NCI-H146 treated with DMSO at 0.1 percent for 48 hours (cell line): ENCODE data around the gene PTPRD.
"Not testable (repeated sequence)": the region's sequence is repeated elsewhere in the genome, so short reads cannot be mapped to it uniquely, and the experiment has no call there.

Source experiments
- DNase-seq: peaks from one replicate; lab custom pipeline; 2025; ENCODE audit not compliant: unreplicated experiment; lab: John Stamatoyannopoulos, UW

PTPRD gene

DNA sequence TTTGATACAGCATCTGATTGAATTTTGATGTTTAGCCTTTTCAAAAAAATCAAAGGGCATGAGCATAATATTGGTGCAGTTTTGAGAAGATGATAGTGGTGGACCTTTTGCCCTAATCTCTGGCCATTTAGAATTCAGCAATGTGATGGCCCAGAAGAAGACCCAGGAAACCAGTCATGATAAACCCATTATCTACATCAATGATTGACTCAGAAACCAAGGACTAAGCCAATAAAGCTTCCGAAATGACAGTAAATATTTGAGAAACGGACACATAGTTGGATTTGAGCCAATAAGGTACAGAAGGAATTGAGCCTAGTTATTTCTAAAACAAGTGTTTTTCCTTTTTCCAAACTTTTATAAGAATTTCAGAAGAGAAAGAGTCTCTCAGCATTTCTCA lies 1654.4 kb downstream of the PTPRD start:
- DNase-seq = no peak

DNA sequence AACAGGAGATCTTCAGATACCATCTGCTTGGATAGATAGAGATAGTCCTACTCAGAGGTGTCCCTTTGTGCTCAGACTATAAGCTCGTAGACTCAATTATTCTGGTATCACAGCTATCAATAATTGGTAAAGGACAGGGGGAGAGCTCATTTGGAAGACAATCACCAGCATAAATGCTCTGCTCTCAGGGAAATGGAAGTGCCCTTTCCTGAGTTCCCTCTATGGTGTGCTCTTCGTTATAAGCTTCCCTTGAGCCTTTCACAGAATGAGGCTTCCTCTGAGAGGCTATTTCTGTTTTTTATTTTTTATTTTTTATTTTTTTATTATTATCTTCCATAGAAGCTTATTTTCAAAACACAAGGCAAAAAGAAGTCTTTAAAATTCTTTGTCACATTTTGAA lies 1657.5 kb downstream of the PTPRD start:
- DNase-seq = no peak

DNA sequence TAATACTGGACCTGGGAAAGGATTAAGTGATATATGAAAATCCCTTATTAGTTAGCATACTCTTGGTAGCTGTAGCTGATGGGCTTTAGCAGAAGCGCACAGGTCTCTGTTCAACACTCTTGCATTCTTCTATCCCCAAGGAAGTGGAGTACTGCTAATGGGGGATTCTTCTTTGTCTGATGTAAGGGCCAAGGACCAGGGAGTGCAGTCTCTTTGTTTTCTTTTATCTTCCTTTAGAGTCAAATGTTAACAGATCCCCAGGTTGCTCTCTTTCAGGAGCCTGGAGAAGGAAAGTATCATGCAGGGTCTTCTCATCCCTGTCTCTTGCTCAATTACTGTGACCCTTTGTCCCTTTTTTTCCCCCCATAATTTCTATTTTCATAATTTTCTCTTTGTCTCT lies 1666.3 kb downstream of the PTPRD start:
- DNase-seq = no peak

DNA sequence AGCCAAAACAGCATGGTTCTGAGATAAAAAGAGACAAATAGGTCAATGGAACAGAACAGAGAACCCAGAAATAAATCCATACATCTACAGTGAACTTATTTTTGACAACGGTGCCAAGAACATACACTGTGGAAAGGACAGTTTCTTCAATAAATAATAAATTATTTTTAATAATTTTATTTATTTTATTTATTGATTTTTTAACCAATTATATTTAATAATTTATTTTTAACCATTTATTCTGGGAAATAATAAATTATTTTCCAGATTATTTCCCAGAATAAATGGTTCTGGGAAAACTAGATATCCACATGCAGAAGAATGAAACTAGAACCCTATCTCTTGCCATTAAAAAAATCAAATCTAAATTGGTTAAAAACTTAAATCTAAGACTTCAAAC lies 1669.4 kb downstream of the PTPRD start:
- DNase-seq = no peak

DNA sequence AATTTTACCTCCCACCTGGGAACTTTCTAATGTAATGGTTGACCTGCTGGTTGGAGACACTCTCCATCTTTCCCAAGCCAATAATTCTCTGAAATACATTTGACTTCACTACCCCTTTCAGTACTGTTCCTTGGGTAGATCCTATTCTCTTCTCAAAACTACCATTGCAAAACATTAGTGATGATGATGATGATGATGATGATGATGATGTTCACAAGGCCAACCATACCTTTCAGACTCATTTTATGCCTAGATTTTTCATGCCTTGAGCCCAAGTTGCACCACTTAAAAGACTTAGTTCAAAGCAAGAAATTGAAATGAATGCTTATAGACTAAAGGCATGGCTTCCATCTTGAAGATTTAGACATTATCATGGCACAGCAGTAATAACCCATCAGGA lies 1672.2 kb downstream of the PTPRD start:
- DNase-seq = no peak

DNA sequence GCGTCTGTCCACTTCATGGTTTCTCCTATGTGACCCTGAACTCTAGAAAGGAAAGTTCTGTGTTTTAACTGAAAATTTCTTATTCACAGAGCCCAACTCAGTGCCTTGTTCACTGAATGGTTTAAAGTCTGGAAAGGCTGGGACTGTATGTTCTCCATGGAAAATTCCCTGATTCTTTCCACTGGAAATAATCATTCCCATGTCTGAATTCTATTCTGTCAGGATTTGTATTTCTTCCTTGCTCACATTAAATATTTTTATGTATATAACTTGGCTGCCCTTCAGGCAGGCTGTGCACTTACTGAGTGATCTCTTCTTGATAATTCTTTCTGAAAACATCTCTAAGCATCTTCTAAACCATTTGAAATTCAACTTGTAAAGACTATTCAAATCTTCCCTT lies 1686.3 kb downstream of the PTPRD start:
- DNase-seq = no peak

DNA sequence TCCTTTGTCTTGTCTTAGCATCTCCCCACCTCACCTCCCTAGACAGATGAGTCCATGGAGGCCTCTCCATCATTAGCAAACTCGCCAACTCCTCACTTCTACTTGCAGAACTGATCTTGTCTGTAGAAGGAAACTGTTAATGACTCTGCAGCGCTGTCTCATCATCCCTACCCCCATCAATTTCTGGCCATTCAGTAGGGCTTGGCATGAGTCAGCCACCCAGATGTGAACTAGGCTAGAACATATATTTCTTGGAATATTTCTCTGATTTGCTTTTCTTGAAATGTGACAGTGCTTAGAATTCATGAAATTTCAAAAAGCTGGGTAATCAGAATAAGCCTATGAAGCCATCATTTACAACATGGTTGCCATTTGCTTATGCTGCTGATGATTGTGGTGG lies 1688.2 kb downstream of the PTPRD start:
- no peak for DNase-seq

DNA sequence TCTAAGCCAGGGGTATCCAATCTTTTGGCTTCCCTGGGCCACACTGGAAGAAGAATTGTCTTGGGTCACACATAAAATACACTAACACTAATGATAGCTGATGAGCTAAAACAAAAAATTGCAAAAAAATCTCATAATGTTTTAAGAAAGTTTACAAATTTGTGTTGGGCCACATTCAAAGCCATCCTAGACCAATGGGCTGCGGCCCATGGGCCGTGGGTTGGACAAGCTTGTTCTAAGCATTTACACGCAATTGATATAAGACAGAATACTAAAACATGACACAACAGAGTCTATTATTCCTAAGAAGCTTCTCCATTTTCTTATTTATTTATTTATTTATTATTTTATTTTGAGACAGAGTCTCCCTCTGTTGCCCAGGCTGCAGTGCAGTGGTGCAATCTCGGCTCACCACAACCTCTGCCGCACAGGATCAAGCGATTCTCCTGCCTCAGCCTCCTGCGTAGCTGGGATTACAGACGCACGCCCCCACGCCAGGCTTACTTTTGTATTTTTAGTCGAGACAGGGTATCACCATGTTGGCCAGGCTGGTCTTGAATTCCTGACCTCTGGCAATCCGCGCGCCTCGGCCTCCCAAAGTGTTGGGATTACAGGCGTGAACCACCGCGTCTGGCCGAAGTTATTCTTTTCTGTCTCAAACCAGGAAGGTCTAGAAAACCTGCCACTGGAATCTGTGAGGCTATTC lies 1692.2 kb downstream of the PTPRD start:
- DNase-seq = not testable (repeated sequence)

DNA sequence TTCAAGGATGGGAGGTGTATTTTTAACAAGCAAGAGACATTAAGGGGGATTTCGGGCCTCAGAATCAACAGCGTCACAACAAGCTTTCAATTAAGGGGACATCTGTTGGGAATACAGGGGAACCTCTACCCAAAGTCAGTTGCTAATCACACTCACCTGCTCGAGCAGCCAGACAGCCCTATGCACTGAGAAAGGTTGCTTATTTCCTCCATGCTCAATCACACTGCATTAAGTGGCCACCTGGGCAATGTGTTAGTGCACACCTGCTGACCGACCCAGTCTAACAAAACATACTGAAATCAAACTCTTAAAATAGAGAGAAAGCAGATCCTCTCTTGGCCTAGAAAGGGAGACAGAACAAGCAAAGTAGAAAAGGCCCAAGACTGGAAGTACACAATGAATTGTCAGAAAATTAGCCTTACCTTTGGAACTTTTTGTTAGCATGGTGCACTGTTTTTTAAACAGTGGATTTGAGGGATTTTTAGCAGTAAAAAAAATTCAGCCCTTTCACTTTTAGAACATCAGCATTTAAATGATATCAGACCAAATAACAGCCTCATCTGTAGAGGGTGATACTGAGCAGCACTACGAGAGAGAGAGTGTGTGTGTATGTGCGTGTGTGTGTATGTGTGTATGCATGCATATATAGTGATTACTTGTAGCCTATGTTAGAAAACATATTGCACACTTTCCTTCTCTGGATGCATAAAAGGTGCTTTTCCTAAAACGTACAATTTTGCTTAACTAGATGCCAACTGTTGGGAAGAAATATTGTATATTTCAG lies 1694.7 kb downstream of the PTPRD start:
- DNase-seq = peak; percentile 87

DNA sequence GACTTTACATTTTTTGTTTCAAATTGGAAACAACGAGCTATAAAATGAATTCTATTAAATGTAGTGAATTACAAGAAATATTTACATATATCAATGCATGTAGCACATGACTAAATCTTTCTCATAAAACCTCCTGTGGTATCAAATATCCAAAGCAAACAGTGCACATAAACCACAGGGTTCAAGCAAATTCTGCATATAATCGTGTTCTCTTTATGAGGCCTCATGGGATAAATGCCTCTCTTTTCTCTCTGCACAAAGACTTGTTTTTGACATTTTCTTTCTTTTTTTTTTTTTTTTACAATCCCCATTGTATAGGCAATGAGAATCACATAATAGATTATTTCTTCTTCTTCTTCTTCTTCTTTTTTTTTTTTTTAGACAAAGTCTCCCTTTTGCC lies 1696.0 kb downstream of the PTPRD start:
- no peak for DNase-seq

DNA sequence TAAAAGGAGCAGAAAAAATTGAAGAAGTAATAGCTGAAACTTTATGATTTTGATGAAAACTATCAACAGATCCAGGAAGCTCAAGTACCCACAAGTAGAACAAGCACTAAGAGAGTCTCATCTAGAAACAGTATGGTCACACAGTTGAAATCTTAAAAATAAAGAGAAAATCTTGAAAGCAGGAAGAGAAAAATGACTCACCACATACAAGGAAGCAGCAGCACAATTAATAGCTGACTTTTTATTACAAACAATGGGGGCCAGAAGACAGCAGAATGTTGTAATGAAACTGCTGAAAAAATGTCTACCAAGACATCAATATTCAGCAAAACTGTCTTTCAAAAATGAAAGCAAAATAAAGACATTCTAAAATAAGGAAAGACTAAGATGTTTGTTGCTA lies 1704.9 kb downstream of the PTPRD start:
- no peak for DNase-seq

DNA sequence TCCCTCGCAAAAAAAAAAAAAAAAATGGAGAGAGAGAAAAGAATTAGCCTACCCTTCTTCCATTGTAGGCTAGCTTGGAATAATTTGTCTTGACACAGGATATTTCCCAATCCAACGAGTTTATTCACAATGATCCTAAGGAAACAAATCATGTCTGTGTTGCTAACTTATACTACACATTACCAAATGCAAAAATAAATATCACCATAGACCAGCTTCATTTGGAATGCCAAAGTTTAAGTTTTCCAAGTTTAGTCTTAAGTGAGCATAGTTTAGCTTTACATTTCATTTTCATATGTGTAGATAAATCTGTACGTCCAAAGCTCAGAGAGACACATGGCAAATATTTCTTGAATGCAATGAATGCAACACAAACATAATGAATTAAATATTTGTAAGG lies 1707.1 kb downstream of the PTPRD start:
- DNase-seq = no peak

DNA sequence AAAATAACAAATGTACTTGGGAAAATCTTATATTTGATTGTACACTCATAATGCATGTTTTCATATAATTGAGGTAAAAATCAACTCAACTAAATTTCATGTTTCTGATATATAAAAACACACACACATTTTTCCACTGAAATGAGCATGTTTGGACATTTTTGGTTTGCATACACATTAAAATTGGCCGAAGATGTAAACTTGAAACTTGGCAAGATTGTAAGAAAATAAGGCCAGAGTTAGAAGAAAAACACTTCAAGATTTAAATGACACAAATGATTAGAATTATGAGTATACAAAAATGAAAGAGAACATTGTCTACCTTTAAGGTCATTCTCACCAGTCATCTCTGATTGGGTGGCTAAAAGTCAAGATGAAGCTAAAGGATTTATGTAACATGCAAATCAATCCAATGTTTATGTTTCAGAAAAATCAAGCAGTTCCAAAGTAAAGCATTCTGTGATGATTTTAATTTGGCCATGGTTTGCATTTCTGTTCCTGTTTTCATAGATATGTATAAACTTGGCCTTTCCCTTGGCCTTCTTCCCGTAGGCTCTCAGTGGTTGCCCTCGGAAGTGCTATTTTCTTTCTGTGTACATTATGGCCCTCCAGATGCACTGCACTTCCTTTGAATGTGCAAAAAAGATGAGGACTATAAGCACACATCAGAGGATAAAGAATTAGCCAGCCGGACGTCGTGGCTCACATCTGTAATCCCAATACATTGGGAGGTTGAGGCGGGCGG lies 1707.9 kb downstream of the PTPRD start:
- no peak for DNase-seq

DNA sequence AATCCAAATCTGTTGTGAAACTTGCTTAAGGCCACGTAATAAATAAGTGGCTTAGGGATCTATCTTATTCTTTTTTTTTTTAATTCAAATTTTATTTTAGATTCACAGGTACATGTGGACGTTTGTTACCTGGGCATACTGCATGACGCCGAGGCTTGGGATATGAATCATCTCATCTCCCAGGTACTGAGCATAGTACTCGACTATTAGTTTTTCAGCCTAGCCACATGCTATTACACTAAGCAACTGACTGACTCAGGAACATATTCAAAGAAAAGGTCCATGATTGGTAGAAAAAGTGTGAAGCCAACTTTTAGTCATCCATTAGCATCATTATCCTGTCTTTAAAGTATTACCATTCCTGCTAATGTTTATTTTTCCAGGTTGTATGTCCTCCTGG lies 1709.7 kb downstream of the PTPRD start:
- DNase-seq = no peak

DNA sequence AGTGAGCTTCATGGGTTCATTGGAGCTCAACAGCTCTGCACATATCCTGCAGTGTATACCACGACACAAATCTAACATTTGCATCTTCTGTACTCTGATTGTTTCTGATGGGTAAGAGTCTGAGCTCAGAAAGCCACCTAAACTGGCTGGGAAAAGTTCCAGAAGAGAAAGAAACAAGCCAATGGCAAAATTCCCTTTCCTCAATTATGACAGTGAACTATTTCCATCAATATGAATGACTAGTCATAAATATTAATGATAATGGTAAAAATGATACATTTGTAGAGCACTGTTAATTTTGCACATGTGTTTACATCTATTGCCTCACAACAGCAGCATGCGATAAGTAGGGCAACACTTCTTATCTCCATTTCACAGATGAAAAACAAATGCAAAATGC lies 1711.7 kb downstream of the PTPRD start:
- DNase-seq = no peak

DNA sequence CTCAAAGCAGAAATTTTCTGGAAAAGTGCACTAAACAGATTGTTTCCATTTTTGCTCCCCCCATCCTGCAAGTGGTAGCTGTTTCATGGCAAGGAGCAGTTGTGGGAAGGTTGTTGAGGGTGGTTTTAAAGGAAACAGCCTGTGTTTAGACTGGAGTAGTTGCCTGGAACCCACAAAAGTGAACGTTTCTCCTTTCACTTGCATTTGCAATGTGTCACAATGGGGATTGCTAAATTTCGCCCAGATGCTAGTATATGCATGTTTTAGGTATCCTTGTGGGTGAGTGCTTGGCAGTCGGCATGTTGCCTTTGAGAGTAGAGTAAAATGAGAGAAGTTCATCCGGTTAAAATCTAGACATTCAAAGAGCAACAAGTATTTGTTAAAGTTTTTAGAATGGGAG lies 1713.3 kb downstream of the PTPRD start:
- no peak for DNase-seq

DNA sequence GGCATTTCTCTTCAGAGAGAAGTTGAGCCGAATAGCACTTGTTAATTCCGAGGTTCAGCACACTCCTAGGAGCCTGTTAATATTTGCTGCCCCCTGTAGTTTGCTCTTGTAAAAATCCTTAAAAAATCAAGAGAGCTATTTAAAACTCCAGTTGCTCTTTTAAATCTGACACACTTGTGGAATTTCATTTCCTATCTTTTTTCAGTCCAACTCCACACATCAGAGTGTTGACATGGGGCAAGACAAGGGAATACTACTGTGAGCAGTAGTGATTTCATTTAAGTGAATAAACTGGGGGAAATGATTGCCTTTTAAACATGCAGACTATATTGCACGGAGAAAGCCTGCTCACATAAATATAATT lies 1717.0 kb downstream of the PTPRD start:
- peak; percentile 55 for DNase-seq

DNA sequence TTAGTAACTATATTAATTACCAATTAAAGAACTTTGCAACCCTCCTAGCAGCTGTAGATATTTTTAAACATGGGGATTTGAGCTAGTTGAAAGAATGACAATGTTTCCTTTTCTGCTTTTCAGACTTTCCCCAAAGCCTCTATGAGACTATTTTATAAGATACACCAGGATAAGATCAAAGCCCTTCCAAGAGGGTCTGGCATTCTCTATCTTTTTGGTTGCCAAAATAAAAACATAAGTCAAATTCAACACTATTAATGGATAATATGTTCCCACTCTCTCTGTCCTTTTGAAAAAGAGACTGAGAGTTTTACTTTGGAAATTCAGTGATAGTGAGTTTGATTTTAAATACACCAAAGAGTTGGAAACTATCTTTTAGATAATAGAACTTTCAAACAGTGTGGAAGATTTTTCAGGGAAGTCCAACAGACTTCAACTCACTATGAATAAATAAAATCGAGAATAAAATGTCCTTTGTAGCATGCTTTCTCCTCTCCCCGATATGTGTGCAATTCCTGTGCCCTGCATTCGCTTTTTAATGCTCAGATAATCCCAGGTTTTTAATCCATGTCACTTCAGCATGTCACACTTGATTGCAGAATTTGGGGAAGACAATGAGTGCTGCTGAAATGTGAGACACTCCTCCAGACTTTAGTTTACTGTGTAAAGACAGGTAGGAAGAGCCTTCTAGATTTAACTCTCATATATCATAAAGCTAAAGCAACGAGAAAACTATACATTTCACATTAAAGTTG lies 1717.5 kb downstream of the PTPRD start:
- no peak for DNase-seq

DNA sequence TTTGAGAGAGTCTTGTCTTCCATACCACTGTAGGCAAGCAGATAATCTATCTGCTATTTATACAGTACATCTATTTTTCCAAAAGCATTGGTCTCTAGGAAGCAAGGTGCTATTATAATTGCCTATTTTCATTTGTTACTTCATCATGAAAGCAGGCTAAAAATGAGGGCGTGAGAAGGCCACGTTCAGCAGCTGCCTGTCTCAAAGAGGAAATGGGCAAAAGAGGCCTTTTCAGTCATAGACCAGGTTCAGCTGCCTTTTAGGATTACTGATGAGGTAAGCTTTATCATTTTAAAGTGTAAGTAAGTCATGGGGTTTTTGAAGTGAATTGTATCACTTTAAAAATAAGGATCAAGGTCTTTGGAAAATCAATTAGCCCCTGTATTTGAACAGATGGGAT lies 1722.1 kb downstream of the PTPRD start:
- no peak for DNase-seq

DNA sequence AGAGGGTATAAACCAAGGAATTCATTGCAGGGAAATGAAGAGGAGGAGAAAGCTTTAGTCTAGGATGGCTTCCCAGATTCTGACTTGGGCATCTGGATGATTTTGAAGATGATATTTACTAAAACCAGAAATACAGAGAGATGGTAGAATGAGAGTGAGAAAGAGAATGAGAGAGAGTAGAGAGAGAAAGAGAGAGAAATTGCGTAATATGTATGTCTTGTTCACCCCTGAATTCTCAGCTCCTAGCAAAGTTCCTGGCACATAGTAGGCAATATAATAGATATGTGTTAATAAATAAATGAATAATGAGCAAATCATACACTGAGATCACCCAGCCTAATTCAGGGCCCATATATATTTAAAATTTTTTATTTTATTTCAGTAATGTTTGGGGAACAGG lies 1723.7 kb downstream of the PTPRD start:
- no peak for DNase-seq

DNA sequence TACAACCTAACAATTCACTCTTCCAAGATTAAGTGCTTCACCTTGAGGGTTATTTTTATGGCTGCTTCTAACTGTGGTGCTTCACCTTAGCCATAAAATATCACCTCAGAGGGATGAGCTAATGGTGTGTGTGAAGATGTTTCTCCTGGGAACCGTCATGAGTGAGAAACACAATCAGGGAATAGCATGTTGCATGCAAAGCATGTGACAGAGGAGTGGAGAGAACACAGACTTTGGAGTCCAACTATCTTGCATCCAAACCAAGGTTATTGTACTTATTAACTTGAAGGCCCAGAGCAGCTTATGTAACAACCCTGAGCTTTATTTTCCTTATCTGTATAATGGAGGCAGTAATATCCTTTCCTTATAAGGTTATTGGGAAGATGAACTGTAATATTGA lies 1724.2 kb downstream of the PTPRD start:
- DNase-seq = no peak
